ENCODE results near the gene EIF4E2.

The EIF4E2 gene

GRCh38 chr2:232550354-232551249 lies at the start of gene EIF4E2, which contains the start of gene TIGD1:
Gene EIF4E2 (plus strand): TSS chr2:232550689. CDS start chr2:232550725, 36 bp downstream.
Gene TIGD1 (minus strand): TSS chr2:232550557. CDS start chr2:232549882, 675 bp downstream.
- DNase-seq = peak; percentile 81 to 89

GRCh38 chr2:232501331-232501771 lies 49.1 kb upstream of the EIF4E2 start:
- DNase-seq = no peak

GRCh38 chr2:232501794-232502390 lies 48.6 kb upstream of the EIF4E2 start:
- no peak for DNase-seq

GRCh38 chr2:232502511-232502910 lies 48.0 kb upstream of the EIF4E2 start:
- DNase-seq = no peak

GRCh38 chr2:232502911-232503808 lies 47.3 kb upstream of the EIF4E2 start:
- DNase-seq = no peak

GRCh38 chr2:232503809-232504323 lies 46.6 kb upstream of the EIF4E2 start:
- no peak for DNase-seq

- no peak for DNase-seq
Observed at GRCh38 chr2:232504438-232504837, 46.1 kb upstream of the EIF4E2 start.

GRCh38 chr2:232505856-232506255 lies 44.6 kb upstream of the EIF4E2 start:
- no peak for DNase-seq

GRCh38 chr2:232506709-232507108 lies 43.8 kb upstream of the EIF4E2 start:
- no peak for DNase-seq

GRCh38 chr2:232508251-232508650 lies 42.2 kb upstream of the EIF4E2 start:
- no peak for DNase-seq

- no peak for DNase-seq
Observed at GRCh38 chr2:232511336-232511890, 39.1 kb upstream of the EIF4E2 start.

- no peak for DNase-seq
Observed at GRCh38 chr2:232512602-232513001, 37.9 kb upstream of the EIF4E2 start.

- no peak for DNase-seq
Observed at GRCh38 chr2:232513353-232513752, 37.1 kb upstream of the EIF4E2 start.

GRCh38 chr2:232515639-232516038 lies 34.9 kb upstream of the EIF4E2 start:
- DNase-seq = no peak

- DNase-seq = no peak
Observed at GRCh38 chr2:232516551-232516950, 33.9 kb upstream of the EIF4E2 start.

GRCh38 chr2:232518844-232519243 lies 31.6 kb upstream of the EIF4E2 start:
- DNase-seq = no peak

- DNase-seq = no peak
Observed at GRCh38 chr2:232519581-232520438, 30.7 kb upstream of the EIF4E2 start, which contains the start of gene PRSS56. Gene PRSS56 (plus strand): TSS chr2:232520388. CDS start chr2:232520599, 211 bp downstream.

GRCh38 chr2:232520489-232520888 lies 30.0 kb upstream of the EIF4E2 start:
- no peak for DNase-seq

GRCh38 chr2:232521098-232521497 lies 29.4 kb upstream of the EIF4E2 start:
- no peak for DNase-seq

GRCh38 chr2:232521959-232522622 lies 28.4 kb upstream of the EIF4E2 start:
- peak in 1 of 2 experiments; percentile 11 for DNase-seq

All from AML-193 (cell line).